Activated CD8-positive, alpha-beta memory T cell treated with anti-CD3 and anti-CD28 coated beads for 4 hours (primary cell): ENCODE data around the gene SLC17A9.
A peak's percentile ranks its signal among the peaks of the same experiment; 100 is the strongest.

ENCODE experiments used
- DNase-seq, 2 donors: peaks; one replicate each; pipeline ENCODE4 v3.0.0-alpha.2; 2020; ENCODE audit warnings: low read depth in 2 of 2

Gene SLC17A9

GRCh38 chr20:62968378-62969178, 16.1 kb downstream of the SLC17A9 start:
- DNase-seq, result no peak

- no peak for DNase-seq
These were observed 16.8 kb downstream of the SLC17A9 start for GRCh38 chr20:62969179-62969760.

- DNase-seq, result no peak
These were observed 17.4 kb downstream of the SLC17A9 start for GRCh38 chr20:62969939-62970306.

GRCh38 chr20:62970307-62971210, 18.1 kb downstream of the SLC17A9 start:
- no peak for DNase-seq

GRCh38 chr20:62971211-62971949, 18.9 kb downstream of the SLC17A9 start:
- no peak for DNase-seq

- DNase-seq, result peak; percentile 64 to 70
These were observed 19.7 kb downstream of the SLC17A9 start for GRCh38 chr20:62971950-62972844.

GRCh38 chr20:62972845-62973745, 20.6 kb downstream of the SLC17A9 start:
- DNase-seq, result no peak

GRCh38 chr20:62975251-62975760, 22.8 kb downstream of the SLC17A9 start:
- no peak for DNase-seq

GRCh38 chr20:62975812-62976508, 23.5 kb downstream of the SLC17A9 start:
- no peak for DNase-seq

- no peak for DNase-seq
These were observed 24.4 kb downstream of the SLC17A9 start for GRCh38 chr20:62976886-62977285.

- peak; percentile 50 to 76 for DNase-seq
These were observed 25.4 kb downstream of the SLC17A9 start for GRCh38 chr20:62977613-62978560.

- DNase-seq, result no peak
These were observed 26.0 kb downstream of the SLC17A9 start for GRCh38 chr20:62978561-62978943.

GRCh38 chr20:62979310-62979709, 26.8 kb downstream of the SLC17A9 start:
- DNase-seq, result no peak

- no peak for DNase-seq
These were observed 27.4 kb downstream of the SLC17A9 start for GRCh38 chr20:62979876-62980373.

GRCh38 chr20:62980380-62980960, 28.0 kb downstream of the SLC17A9 start:
- DNase-seq, result no peak

GRCh38 chr20:62980970-62981369, 28.5 kb downstream of the SLC17A9 start:
- no peak for DNase-seq
